OCI-LY7 (cell line): Measurements from ENCODE around the gene EPS8L1.
"Not testable (repeated sequence)": the region's sequence is repeated elsewhere in the genome, so short reads cannot be mapped to it uniquely, and the experiment has no call there.

Source experiments
- EZH2phosphoT487 ChIP-seq: fragments of 200-600 bp; sonication (generic); IDR thresholded peaks from 2 replicates; pipeline ENCODE4 v1.6.1; 2018; ENCODE audit warnings: low read depth, borderline replicate concordance, mild to moderate bottlenecking, mixed run types, antibody characterized with exemption, low read length, moderate library complexity, mixed read lengths
- TF ChIP-seq, protein P1 (sequence below): fragments of 200-600 bp; sonication (generic); conservative IDR thresholded peaks from 2 replicates; pipeline ENCODE4 v1.5.1; 2014; ENCODE audit warnings: mild to moderate bottlenecking, antibody characterized with exemption, low read length, moderate library complexity, mixed read lengths

- TF ChIP-seq, protein P1, sequence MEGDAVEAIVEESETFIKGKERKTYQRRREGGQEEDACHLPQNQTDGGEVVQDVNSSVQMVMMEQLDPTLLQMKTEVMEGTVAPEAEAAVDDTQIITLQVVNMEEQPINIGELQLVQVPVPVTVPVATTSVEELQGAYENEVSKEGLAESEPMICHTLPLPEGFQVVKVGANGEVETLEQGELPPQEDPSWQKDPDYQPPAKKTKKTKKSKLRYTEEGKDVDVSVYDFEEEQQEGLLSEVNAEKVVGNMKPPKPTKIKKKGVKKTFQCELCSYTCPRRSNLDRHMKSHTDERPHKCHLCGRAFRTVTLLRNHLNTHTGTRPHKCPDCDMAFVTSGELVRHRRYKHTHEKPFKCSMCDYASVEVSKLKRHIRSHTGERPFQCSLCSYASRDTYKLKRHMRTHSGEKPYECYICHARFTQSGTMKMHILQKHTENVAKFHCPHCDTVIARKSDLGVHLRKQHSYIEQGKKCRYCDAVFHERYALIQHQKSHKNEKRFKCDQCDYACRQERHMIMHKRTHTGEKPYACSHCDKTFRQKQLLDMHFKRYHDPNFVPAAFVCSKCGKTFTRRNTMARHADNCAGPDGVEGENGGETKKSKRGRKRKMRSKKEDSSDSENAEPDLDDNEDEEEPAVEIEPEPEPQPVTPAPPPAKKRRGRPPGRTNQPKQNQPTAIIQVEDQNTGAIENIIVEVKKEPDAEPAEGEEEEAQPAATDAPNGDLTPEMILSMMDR, result not testable (repeated sequence)
- not testable (repeated sequence) for TF ChIP-seq EZH2phosphoT487
These were observed 42.6 kb upstream of the EPS8L1 start for GRCh38 chr19:55032976-55033643.
